Endothelial cell of umbilical vein (primary cell): ENCODE measurements around the gene DYRK1A.

Source experiments
- CTCF ChIP-seq, 2 donors: IDR thresholded peaks; 1 replicate in 1 of 2; 2 replicates in 1 of 2; pipeline ENCODE4 v1.5.1; 2011; ENCODE audit warnings: low read length in 2 of 2, mild to moderate bottlenecking in 2 of 2, moderate library complexity in 2 of 2, control low read depth in 1 of 2, inconsistent platforms in 1 of 2, low read depth in 1 of 2; ENCODE audit not compliant: insufficient read depth in 1 of 2; ENCODE audit errors: extremely low read depth in 1 of 2
- EZH2 ChIP-seq: IDR thresholded peaks from 2 replicates; pipeline ENCODE4 v1.6.1; 2012; ENCODE audit warnings: borderline replicate concordance, low read depth, mild to moderate bottlenecking, moderate library complexity, low read length, inconsistent platforms; ENCODE audit not compliant: severe bottlenecking
- GATA2 ChIP-seq: IDR thresholded peaks from 2 replicates; pipeline ENCODE4 v1.7.0; 2011; ENCODE audit warnings: low read depth, mild to moderate bottlenecking, moderate library complexity, mixed read lengths, low read length; ENCODE audit not compliant: insufficient read length, insufficient read depth
- MAX ChIP-seq: IDR thresholded peaks from 2 replicates; pipeline ENCODE4 v1.6.1; 2011; ENCODE audit not compliant: insufficient read depth, insufficient read length
- POLR2A ChIP-seq: IDR thresholded peaks from 2 replicates; pipeline ENCODE4 v1.6.1; 2012; ENCODE audit warnings: low read depth, mild to moderate bottlenecking, control low read depth, low read length

- TF ChIP-seq MAX (no peak), CTCF (IDR thresholded peaks at IDR 0.05; ENCODE audit: extremely low read depth in 1 of 2, insufficient read depth in 1 of 2, low read depth in 1 of 2, low read length in 2 of 2) (no peak), GATA2 (peak; percentile 52), EZH2 (no peak), POLR2A (peak; percentile 21)
These were observed 3.8 kb downstream of the DYRK1A start for GRCh38 chr21:37370152-37371040.
